Tibial nerve (tissue), 4 donors: ENCODE results near the gene KCNQ1. TPM values are rescaled to one million over a fixed set of nuclear protein-coding genes. Genes with fewer than 3 reads are reported as not detected.

Experiments used
- DNase-seq, 2 donors: peaks; one replicate each; pipeline ENCODE4 v3.0.0-alpha.2; 2019; ENCODE audit warnings: low spot score in 2 of 2
- H3K27ac ChIP-seq, 4 donors: fragments of 200-600 bp; sonication (generic) in 3 of 4; one replicate each; pipeline ENCODE4 v1.5.1; 2017 to 2019; ENCODE audit warnings: mild to moderate bottlenecking in 1 of 4
- H3K27me3 ChIP-seq, 2 donors: fragments of 200-600 bp; sonication (generic) in 1 of 2; one replicate each; pipeline versions ENCODE4 v1.5.1 to v1.6.0; 2017 to 2019
- H3K36me3 ChIP-seq, 3 donors: fragments of 200-600 bp; sonication (generic); one replicate each; pipeline ENCODE4 v1.5.1; 2018 to 2019
- H3K4me1 ChIP-seq, 4 donors: fragments of 200-600 bp; sonication (generic) in 3 of 4; one replicate each; pipeline ENCODE4 v1.5.1; 2017 to 2019
- H3K4me3 ChIP-seq, 4 donors: fragments of 200-600 bp; sonication (generic) in 3 of 4; one replicate each; pipeline ENCODE4 v1.5.1; 2017 to 2019; ENCODE audit warnings: mild to moderate bottlenecking in 1 of 4, moderate library complexity in 1 of 4
- H3K9me3 ChIP-seq, 4 donors: fragments of 200-600 bp; sonication (generic) in 3 of 4; one replicate each; pipeline ENCODE4 v1.5.1; 2017 to 2019
- EP300 ChIP-seq, 2 donors: sonication (generic); formaldehyde crosslinking; IDR thresholded peaks; one replicate each; pipeline ENCODE4 v1.6.1; 2017; ENCODE audit warnings: antibody characterized with exemption in 2 of 2, mild to moderate bottlenecking in 1 of 2
- POLR2A ChIP-seq, 2 donors: fragments of 450-650 bp; IDR thresholded peaks; one replicate each; pipeline ENCODE4 v1.6.1; 2017; ENCODE audit warnings: antibody characterized with exemption in 2 of 2, mild to moderate bottlenecking in 2 of 2, moderate library complexity in 2 of 2
- WGBS, 2 donors: methylation state at CpG; one replicate each; pipeline ENCODE4 v1.1.5; 2018; 5-methylcytosine and 5-hydroxymethylcytosine counted together
- total RNA-seq, 4 donors: library from RNA; depleted of rRNA; stranded (reverse); fragments of >200 nt; gene quantifications; one replicate each; pipeline ENCODE4 v1.1.0, GENCODE V29; 2016
- TF ChIP-seq, protein P1 (sequence below), 5 experiments: fragments of 200-600 bp in 3 of 5; fragments of 450-650 bp in 2 of 5; sonication (generic) in 3 of 5; IDR thresholded peaks; one replicate each; pipeline ENCODE4 v1.5.1; 2016 to 2019; ENCODE audit warnings: antibody characterized with exemption in 5 of 5, mild to moderate bottlenecking in 3 of 5, moderate library complexity in 2 of 5

The KCNQ1 gene
- total RNA-seq, 4 donors from 2014 or later = 3.5 to 11.4 (median 7.5) TPM

DNA sequence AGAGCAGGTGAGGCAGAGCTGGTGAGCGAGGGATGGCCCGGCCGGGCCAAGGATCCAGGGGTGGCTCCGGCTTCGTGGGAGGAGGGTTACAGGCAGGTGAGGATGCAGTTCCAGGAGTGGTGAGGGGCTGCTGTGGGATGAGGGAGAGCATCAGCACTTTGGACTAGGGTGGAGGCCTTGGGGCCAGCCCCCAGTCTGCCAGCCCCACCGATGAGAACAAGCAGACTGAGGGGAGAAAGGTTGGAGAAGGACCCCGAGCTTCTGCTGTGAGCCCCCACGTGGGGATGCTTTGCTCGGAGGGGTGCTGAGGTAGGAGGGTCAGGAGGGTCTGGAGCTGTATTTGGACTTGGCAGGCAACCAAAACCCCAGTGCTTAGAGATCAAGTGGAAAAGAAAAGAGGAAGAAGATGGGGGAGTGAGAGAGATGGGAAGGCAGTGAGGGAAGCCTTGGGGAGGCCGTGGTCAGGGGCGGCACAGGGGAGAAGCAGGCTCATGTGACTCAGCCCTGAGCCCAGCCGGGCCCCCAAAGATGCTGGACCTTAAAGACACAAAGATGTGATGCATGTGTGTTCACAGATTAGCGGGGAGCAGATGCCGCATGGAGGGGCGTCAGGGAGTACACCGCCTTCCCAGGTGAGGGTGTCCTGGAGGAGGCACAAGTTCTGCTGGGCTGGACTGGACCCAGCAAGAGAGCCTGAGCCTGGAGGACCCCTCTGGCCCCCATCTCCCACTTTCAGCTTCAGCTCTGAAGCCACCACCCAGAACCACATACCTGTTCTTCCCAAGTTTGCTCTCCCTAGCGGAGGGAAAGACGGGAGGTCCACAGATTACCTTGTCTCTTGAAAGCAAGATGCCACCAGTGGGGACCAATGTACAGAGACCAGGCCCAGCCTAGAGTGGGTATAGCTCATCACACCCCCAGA lies 349.5 kb downstream of the KCNQ1 start:
- H3K36me3 ChIP-seq = no peaks in the 10 kb centered on the region
- no peak overlapping the region for H3K27ac ChIP-seq
- TF ChIP-seq POLR2A (IDR thresholded peaks at IDR 0.05) = no peak
- TF ChIP-seq EP300 (IDR thresholded peaks at IDR 0.05) = no peak
- TF ChIP-seq, protein P1, sequence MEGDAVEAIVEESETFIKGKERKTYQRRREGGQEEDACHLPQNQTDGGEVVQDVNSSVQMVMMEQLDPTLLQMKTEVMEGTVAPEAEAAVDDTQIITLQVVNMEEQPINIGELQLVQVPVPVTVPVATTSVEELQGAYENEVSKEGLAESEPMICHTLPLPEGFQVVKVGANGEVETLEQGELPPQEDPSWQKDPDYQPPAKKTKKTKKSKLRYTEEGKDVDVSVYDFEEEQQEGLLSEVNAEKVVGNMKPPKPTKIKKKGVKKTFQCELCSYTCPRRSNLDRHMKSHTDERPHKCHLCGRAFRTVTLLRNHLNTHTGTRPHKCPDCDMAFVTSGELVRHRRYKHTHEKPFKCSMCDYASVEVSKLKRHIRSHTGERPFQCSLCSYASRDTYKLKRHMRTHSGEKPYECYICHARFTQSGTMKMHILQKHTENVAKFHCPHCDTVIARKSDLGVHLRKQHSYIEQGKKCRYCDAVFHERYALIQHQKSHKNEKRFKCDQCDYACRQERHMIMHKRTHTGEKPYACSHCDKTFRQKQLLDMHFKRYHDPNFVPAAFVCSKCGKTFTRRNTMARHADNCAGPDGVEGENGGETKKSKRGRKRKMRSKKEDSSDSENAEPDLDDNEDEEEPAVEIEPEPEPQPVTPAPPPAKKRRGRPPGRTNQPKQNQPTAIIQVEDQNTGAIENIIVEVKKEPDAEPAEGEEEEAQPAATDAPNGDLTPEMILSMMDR (IDR thresholded peaks at IDR 0.05) = no peak
- DNase-seq = peak in 1 of 2 donors; percentile 9
- H3K4me1 ChIP-seq = peaks cover 0 to 16% (median 3%) of the 10 kb centered on the region in 4 donors
- H3K4me3 ChIP-seq = no peak overlapping the region
- no peaks in the 10 kb centered on the region for H3K27me3 ChIP-seq
- WGBS, 2 donors = 86% methylated on average over 18 of the region's 18 CpGs
- peaks cover 0 to 6% (median 0%) of the 10 kb centered on the region in 4 donors for H3K9me3 ChIP-seq

DNA sequence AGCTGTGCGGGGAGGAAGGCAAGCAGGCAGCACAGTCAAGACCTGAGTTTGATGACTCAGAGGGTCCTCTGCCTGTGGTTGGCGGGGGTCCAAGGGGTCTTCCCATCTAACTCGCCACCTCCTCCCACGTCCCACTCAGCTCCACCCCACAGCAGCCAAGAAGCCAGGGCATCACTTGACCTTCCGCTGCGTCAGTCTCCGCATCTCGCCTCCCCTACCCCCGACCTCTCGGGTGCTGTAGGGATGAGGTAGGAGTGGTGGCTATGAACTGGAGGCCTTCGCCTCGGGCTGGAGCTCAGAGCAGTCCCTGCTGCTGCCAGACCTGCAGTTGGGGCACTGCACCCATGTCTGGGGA lies 350.1 kb downstream of the KCNQ1 start:
- DNase-seq = peak in 1 of 2 donors; percentile 4
- Histone ChIP-seq H3K36me3 (no peaks in the 10 kb centered on the region), H3K27ac (no peak overlapping the region), H3K9me3 (peaks cover 0 to 6% (median 0%) of the 10 kb centered on the region in 4 donors), H3K27me3 (no peaks in the 10 kb centered on the region), H3K4me1 (peaks cover 0 to 16% (median 3%) of the 10 kb centered on the region in 4 donors), H3K4me3 (no peak overlapping the region)
- 86 to 87% methylated on average over 12 of the region's 12 CpGs for WGBS, 2 donors
- TF ChIP-seq POLR2A (IDR thresholded peaks at IDR 0.05) (no peak), EP300 (IDR thresholded peaks at IDR 0.05) (no peak)
- TF ChIP-seq, protein P1 (IDR thresholded peaks at IDR 0.05) = no peak

DNA sequence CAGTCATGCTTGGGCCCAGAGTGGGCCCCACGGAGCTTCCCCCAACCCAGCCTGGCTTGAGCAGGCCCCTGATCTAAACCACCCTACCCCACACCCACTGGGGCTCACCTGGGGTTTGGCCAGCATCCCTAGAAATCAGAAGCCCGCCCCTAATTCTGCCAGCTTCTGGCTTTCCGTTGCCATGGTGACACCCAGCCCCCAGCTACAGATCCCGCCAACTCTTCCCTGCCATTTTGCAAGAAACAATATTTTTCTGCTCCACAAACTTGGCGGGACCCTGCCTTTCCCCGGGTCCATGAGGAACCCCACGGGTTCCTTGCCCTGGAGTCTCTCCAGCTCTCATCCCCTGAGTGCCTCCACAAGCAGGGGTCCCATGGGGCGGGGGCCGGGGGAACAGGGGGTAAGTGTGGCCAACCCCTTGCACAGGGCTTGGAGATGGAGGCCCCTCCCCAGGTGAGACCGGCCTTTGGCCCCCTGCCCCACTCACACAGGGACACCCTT lies 350.7 kb downstream of the KCNQ1 start:
- DNase-seq = peak in 1 of 2 donors; percentile 6
- H3K4me1 ChIP-seq = peaks cover 0 to 16% (median 3%) of the 10 kb centered on the region in 4 donors
- H3K27me3 ChIP-seq = no peaks in the 10 kb centered on the region
- peaks cover 0 to 6% (median 0%) of the 10 kb centered on the region in 4 donors for H3K9me3 ChIP-seq
- H3K27ac ChIP-seq = no peak overlapping the region
- TF ChIP-seq POLR2A (IDR thresholded peaks at IDR 0.05) (no peak), EP300 (IDR thresholded peaks at IDR 0.05) (no peak)
- TF ChIP-seq, protein P1 (IDR thresholded peaks at IDR 0.05) = no peak
- 91 to 97% methylated on average over 8 to 10 of the region's 10 CpGs for WGBS, 2 donors
- no peaks in the 10 kb centered on the region for H3K36me3 ChIP-seq
- H3K4me3 ChIP-seq = no peak overlapping the region

DNA sequence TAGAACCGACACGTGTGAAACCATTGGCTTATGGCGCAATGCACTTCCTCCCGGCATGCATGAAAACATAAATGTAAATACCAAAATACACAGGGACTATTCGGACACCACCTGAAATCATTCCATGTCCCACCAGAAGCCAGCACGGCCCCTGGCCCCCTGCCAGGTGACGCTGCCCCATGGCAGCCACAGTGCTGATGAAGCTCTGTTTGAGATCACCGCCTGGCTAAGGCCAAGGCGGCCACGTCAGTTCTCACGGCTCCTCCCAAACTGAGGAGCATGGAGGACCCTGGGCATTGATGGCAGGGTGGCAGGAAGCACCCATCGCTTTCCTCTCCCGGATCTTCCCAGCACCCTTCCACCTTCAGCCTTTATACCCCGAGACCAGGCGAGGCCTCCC lies 351.3 kb downstream of the KCNQ1 start:
- H3K27me3 ChIP-seq = no peaks in the 10 kb centered on the region
- no peaks in the 10 kb centered on the region for H3K36me3 ChIP-seq
- H3K27ac ChIP-seq = no peak overlapping the region
- 87 to 88% methylated on average over 15 of the region's 15 CpGs for WGBS, 2 donors
- TF ChIP-seq, protein P1 (IDR thresholded peaks at IDR 0.05) = no peak
- TF ChIP-seq EP300 (IDR thresholded peaks at IDR 0.05) (no peak), POLR2A (IDR thresholded peaks at IDR 0.05) (no peak)
- peaks cover 0 to 14% (median 3%) of the 10 kb centered on the region in 4 donors for H3K4me1 ChIP-seq
- H3K9me3 ChIP-seq = peaks cover 0 to 6% (median 0%) of the 10 kb centered on the region in 4 donors
- DNase-seq = peak in 1 of 2 donors; percentile 11
- H3K4me3 ChIP-seq = no peak overlapping the region
